Parathyroid adenoma (tissue), 2 donors: ENCODE data around the gene PSME4.
"Not testable (repeated sequence)": the region's sequence is repeated elsewhere in the genome, so short reads cannot be mapped to it uniquely, and the experiment has no call there.

Experiments
- H2AFZ ChIP-seq: fragments of 300-600 bp; sonication (generic); one replicate; pipeline ENCODE4 v1.7.0; 2017; ENCODE audit warnings: antibody characterized with exemption, mild to moderate bottlenecking
- H3K27ac ChIP-seq: fragments of 300-600 bp; sonication (generic); one replicate; pipeline ENCODE4 v1.7.0; 2017
- H3K27me3 ChIP-seq: fragments of 300-600 bp; sonication (generic); one replicate; pipeline ENCODE4 v1.7.0; 2017; ENCODE audit warnings: low read length; ENCODE audit not compliant: control insufficient read depth, insufficient read depth
- H3K36me3 ChIP-seq: fragments of 300-600 bp; sonication (generic); one replicate; pipeline ENCODE4 v1.7.0; 2017; ENCODE audit warnings: low read length; ENCODE audit not compliant: control insufficient read depth, insufficient read depth
- H3K4me1 ChIP-seq: fragments of 300-600 bp; sonication (generic); one replicate; pipeline ENCODE4 v1.7.0; 2017; ENCODE audit warnings: control low read depth
- H3K4me2 ChIP-seq: fragments of 300-600 bp; sonication (generic); one replicate; pipeline ENCODE4 v1.7.0; 2017; ENCODE audit warnings: low read length
- H3K4me3 ChIP-seq: fragments of 300-600 bp; sonication (generic); one replicate; pipeline ENCODE4 v1.7.0; 2017; ENCODE audit warnings: low read depth, low read length
- H3K79me2 ChIP-seq: fragments of 300-600 bp; sonication (generic); one replicate; pipeline ENCODE4 v1.7.0; 2017; ENCODE audit warnings: control low read depth
- H3K9ac ChIP-seq: fragments of 300-600 bp; sonication (generic); one replicate; pipeline ENCODE4 v1.7.0; 2017; ENCODE audit warnings: mild to moderate bottlenecking
- H3K9me3 ChIP-seq: fragments of 300-600 bp; sonication (generic); one replicate; pipeline ENCODE4 v1.7.0; 2017; ENCODE audit warnings: low read length; ENCODE audit not compliant: control insufficient read depth
- CTCF ChIP-seq: fragments of 300-600 bp; sonication (generic); IDR thresholded peaks from one replicate; pipeline ENCODE4 v1.7.0; 2017; ENCODE audit warnings: antibody characterized with exemption, mild to moderate bottlenecking
- donor health status: primary hyperparathyroidism.

The PSME4 gene

DNA sequence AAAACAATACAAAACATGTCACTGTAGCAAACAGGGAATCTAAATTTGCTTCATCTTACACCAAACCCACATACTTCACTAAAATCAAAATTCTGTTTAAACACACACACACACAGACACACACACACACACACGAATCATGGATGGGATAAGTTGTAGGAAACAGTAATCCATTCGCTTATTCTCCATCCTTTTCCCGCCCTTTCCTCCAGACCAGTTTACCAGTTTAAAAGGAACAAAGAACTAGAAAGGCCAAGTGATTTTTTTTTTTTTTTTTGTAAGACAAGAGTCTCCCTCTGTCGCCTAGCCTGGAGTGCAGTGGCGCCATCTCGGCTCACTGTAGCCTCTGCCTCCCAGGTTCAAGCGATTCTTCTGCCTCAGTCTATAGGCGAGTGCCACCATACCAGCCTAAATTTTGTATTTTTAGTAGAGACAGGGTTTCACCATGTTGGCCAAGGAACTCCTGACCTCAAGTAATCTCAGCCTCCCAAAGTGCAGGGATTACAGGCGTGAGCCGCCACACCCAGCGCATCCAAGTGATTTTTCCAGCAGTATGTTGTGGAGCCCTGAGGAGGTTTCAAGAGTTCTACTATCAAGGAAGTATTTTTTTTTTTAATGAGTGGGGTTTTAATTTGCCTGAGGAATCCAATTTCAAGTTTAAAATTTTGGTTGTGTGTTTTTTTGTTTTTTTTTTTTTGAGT is 5.7 kb downstream of the PSME4 start:
- no peak for TF ChIP-seq CTCF
- peaks cover 9% of the 10 kb centered on the region for H3K4me1 ChIP-seq
- no peak overlapping the region for H3K4me3 ChIP-seq
- H3K79me2 ChIP-seq = peaks cover 53% of the 10 kb centered on the region
- no peaks in the 10 kb centered on the region for H3K27me3 ChIP-seq
- no peaks in the 10 kb centered on the region for H3K9me3 ChIP-seq
- no peaks in the 10 kb centered on the region for H3K36me3 ChIP-seq
- no peak overlapping the region for H3K27ac ChIP-seq
- H3K4me2 ChIP-seq = no peak overlapping the region
- H3K9ac ChIP-seq = no peak overlapping the region
- H2AFZ ChIP-seq = no peak overlapping the region

DNA sequence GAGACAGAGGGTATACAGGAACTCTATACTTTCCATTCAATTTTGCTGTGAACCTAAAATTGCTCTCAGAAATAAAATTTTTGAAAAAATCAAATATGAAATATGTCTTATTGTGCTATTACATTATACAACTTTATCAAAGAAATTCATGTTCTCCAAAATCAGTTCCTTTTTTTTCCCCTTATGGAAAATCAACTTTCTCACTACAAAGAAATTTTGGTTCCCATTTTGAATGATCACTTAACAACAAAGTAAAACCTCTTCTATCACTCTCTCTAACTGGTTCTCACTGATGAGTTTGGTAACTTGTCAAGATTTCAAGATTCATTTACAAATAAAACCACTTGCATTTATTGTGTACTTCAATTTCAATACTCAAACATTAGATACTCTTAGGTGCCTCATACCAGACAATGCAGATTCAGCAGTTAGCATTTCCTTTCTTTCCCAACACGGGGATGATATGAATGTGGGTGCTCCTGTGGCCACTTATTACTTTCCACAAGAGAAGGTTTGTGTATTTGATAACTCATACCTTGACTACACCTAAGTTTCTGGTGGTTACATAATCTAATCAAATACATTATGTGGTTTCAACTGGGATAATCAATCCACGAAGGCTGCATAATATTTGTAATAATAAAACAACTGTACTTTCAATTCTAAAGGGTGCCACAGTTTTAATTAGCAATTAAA is 6.4 kb downstream of the PSME4 start:
- no peak overlapping the region for H3K27ac ChIP-seq
- no peak overlapping the region for H2AFZ ChIP-seq
- no peak overlapping the region for H3K4me3 ChIP-seq
- TF ChIP-seq CTCF = no peak
- peaks cover 51% of the 10 kb centered on the region for H3K79me2 ChIP-seq
- H3K36me3 ChIP-seq = no peaks in the 10 kb centered on the region
- no peak overlapping the region for H3K9ac ChIP-seq
- H3K4me1 ChIP-seq = peaks cover 9% of the 10 kb centered on the region
- H3K4me2 ChIP-seq = no peak overlapping the region
- no peaks in the 10 kb centered on the region for H3K9me3 ChIP-seq
- H3K27me3 ChIP-seq = no peaks in the 10 kb centered on the region

GRCh38 chr2:53961478-53962216 is 9.1 kb downstream of the PSME4 start:
- not testable (repeated sequence) for H3K9ac ChIP-seq, H3K36me3 ChIP-seq, H3K27me3 ChIP-seq, H3K9me3 ChIP-seq, H3K27ac ChIP-seq, H3K4me2 ChIP-seq, H2AFZ ChIP-seq, H3K4me1 ChIP-seq, H3K4me3 ChIP-seq
- peaks cover 37% of the 10 kb centered on the region for H3K79me2 ChIP-seq

DNA sequence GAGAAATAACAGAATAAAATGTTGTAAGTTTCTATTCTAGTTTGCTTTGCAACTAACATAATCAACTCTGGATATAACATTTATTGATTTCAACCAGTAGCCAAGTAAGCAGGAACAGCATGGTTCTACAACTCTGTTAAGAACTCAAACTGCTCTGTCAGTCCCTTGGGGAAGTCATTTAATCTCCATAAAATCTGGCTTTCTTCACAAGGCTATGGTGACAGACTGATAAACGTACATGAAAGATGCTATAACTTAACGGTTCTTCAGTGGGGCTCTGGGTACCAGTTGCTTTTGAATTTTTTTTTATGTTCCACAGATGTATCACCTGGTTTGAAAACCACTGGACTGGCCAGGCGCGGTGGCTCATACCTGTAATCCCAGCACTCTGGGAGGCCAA is 10.3 kb downstream of the PSME4 start:
- TF ChIP-seq CTCF = no peak

DNA sequence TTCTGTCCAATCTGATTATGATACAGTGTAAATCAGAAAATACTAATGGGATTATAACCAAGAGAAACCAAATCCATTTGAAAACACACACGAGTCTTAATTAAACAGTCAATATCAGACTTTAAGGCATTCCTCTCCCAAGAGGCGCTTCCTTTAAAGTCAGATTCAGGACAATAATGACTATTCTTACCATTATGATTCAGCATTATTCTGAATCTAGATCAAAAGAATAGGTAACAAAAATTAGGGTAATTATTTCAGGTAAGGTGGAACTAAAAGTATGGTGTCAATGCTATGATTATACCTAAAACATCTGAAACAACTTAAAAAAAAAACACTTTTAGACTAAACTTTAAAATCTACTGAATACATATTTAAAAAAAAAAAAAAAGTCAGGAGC is 12.3 kb downstream of the PSME4 start:
- no peaks in the 10 kb centered on the region for H3K27me3 ChIP-seq
- no peak overlapping the region for H3K9ac ChIP-seq
- no peak overlapping the region for H3K27ac ChIP-seq
- no peaks in the 10 kb centered on the region for H3K4me1 ChIP-seq
- no peak overlapping the region for H2AFZ ChIP-seq
- no peak overlapping the region for H3K4me2 ChIP-seq
- no peaks in the 10 kb centered on the region for H3K36me3 ChIP-seq
- H3K79me2 ChIP-seq = peaks cover 32% of the 10 kb centered on the region
- no peaks in the 10 kb centered on the region for H3K9me3 ChIP-seq
- H3K4me3 ChIP-seq = no peak overlapping the region
- TF ChIP-seq CTCF = no peak

More for the DNA sequence above, 10.3 kb downstream of the PSME4 start:
- no peaks in the 10 kb centered on the region for H3K27me3 ChIP-seq
- H3K4me2 ChIP-seq = no peak overlapping the region
- H3K9ac ChIP-seq = no peak overlapping the region
- no peaks in the 10 kb centered on the region for H3K4me1 ChIP-seq
- no peaks in the 10 kb centered on the region for H3K9me3 ChIP-seq
- no peak overlapping the region for H3K27ac ChIP-seq
- H3K4me3 ChIP-seq = no peak overlapping the region
- peaks cover 31% of the 10 kb centered on the region for H3K79me2 ChIP-seq
- H3K36me3 ChIP-seq = no peaks in the 10 kb centered on the region
- no peak overlapping the region for H2AFZ ChIP-seq
